Measurements from ENCODE around the gene XG. TPM values are rescaled to one million over a fixed set of nuclear protein-coding genes. Genes with fewer than 3 reads are reported as not detected.

XG gene
- total and polyA plus RNA-seq, 2 of the 4 experiments (the other 2 are of a cell fraction), result under 0.01 TPM; not detected in 1

GRCh38 chrX:2748171-2748814 is 3.5 kb upstream of the XG start:
- dilution Hi-C loops (cut with HindIII; ENCODE audit: low sequenced_read_pairs, unreplicated experiment) (no loop called here), intact Hi-C loops (cut with micrococcal nuclease) (no loop called here), in situ Hi-C loops (cut with MboI; ENCODE audit: low sequenced_read_pairs) (no loop called here)
- Histone ChIP-seq H2BK15ac (ENCODE audit: low read depth, low read length) (no peak overlapping the region), H3K14ac (replicated peaks; ENCODE audit: low read depth, low read length) (no peak overlapping the region), H2AFZ (replicated peaks; ENCODE audit: low read length, poor library complexity) (no peak overlapping the region), H3K56ac (ENCODE audit: extremely low read depth, insufficient read depth, low read length) (no peak overlapping the region), H3K9me3 (ENCODE audit: control insufficient read depth, insufficient read depth, low read length) (peaks cover 2% of the 10 kb centered on the region; the same call in 1 of the 2 replicates), H3K9ac (ENCODE audit: low read depth, low read length) (no peak overlapping the region), H3K79me1 (ENCODE audit: low read depth in 1 of 2, low read length in 2 of 2) (no peaks in the 10 kb centered on the region), H3K9me1 (ENCODE audit: insufficient read depth, low read length) (no peaks in the 10 kb centered on the region), H3K4ac (ENCODE audit: low read depth, low read length) (no peak overlapping the region), H4K91ac (ENCODE audit: insufficient read depth, low read depth, low read length) (no peak overlapping the region), H2AK9ac (replicated peaks; ENCODE audit: low read depth, low read length, poor library complexity) (no peak overlapping the region), H3K4me1 (ENCODE audit: control insufficient read depth, insufficient read depth, low read length) (no peaks in the 10 kb centered on the region), H3K4me3 (ENCODE audit: insufficient read depth, low read depth, low read length) (no peak overlapping the region), H3K27ac (ENCODE audit: insufficient read depth, low read length) (no peak overlapping the region), H3K4me2 (ENCODE audit: low read depth, low read length) (no peak overlapping the region), H3K18ac (ENCODE audit: low read depth, low read length) (no peak overlapping the region), H3K27me3 (ENCODE audit: control insufficient read depth, insufficient read depth, low read length) (no peaks in the 10 kb centered on the region), H2AK5ac (ENCODE audit: low read depth, low read length) (no peak overlapping the region), H4K20me1 (ENCODE audit: insufficient read depth, low read length) (no peaks in the 10 kb centered on the region), H2BK20ac (ENCODE audit: low read depth, low read length) (no peak overlapping the region), H3K36me3 (ENCODE audit: control insufficient read depth, insufficient read depth, low read length) (peaks cover 4% of the 10 kb centered on the region), H4K8ac (ENCODE audit: low read depth in 2 of 2, low read length in 2 of 2) (no peak overlapping the region), H2BK5ac (ENCODE audit: low read depth, low read length, poor library complexity, severe bottlenecking) (no peak overlapping the region), H2BK120ac (ENCODE audit: low read depth, low read length) (no peak overlapping the region), H4K5ac (ENCODE audit: low read depth, low read length) (no peak overlapping the region), H3K23ac (ENCODE audit: low read depth, low read length) (no peak overlapping the region)
- DNase-seq (no peak), ATAC-seq (ENCODE audit: low read depth) (no peak)
- TF ChIP-seq RAD21 (IDR thresholded peaks at IDR 0.05; ENCODE audit: low read length) (no peak), CHD1 (IDR thresholded peaks at IDR 0.05; ENCODE audit: low read depth, low read length) (no peak), USF2 (IDR thresholded peaks at IDR 0.05; ENCODE audit: low read depth, low read length) (no peak)
- POLR2A ChIA-PET (ENCODE audit: unreplicated experiment), result no interaction called here
- no TSS peak for BruUV-seq (replicated peaks)
- WGBS, 2 experiments (ENCODE audit: extremely low coverage in 2 of 2, insufficient read length in 1 of 2), result no CpG with 5 or more reads among the region's 8 CpGs
- CTCF ChIA-PET, result no interaction called here

Measured in IMR-90 (cell line).